Measurements from ENCODE around the gene MKKS. TPM values are rescaled to one million over a fixed set of nuclear protein-coding genes. Genes with fewer than 3 reads are reported as not detected.

Gene MKKS
- total RNA-seq, 1 experiment from 2014 or later = 10.6 TPM

DNA sequence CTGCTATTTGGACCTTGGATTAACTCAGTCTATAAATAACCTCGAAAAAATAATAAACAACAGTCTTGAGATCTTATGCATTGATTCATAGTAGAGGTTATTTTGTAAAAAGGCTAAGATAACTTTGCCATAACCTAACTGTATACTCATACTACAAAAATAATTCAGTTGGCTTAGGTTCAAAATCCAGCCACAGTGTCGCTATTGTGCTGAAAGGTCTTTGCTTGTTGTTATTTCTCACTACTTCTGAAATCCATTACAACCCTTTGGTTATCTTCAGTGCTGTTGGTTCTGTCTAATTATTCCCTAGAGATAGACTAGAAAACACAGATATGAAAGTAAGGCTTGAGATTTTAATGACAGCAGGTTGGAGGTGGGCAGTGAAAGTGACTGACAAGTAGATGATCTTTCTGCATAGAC is 74.4 kb downstream of the MKKS start:
- Histone ChIP-seq H2BK5ac (ENCODE audit: insufficient read length, low read length) (no peak overlapping the region), H2BK120ac (ENCODE audit: low read depth, low read length, poor library complexity, severe bottlenecking) (no peak overlapping the region), H3K14ac (ENCODE audit: insufficient read depth, low read length) (no peak overlapping the region), H3K56ac (ENCODE audit: insufficient read length, low read depth, low read length) (no peak overlapping the region), H3K4me2 (ENCODE audit: insufficient read depth, insufficient read length, low read length) (no peak overlapping the region), H4K5ac (ENCODE audit: insufficient read length, low read depth, low read length) (no peak overlapping the region), H4K8ac (replicated peaks; ENCODE audit: insufficient read length, low read depth, low read length) (no peak overlapping the region), H3K9ac (ENCODE audit: extremely low read depth, insufficient read length, low read length) (no peak overlapping the region), H3T11ph (ENCODE audit: low read length) (no peak overlapping the region), H3K23ac (ENCODE audit: insufficient read length, low read depth, low read length) (no peak overlapping the region), H3K9me3 (ENCODE audit: control insufficient read depth, low read depth, low read length) (no peaks in the 10 kb centered on the region), H4K91ac (ENCODE audit: insufficient read length, low read depth, low read length) (no peak overlapping the region), H2BK12ac (ENCODE audit: insufficient read length, low read depth, low read length) (no peak overlapping the region), H3K79me1 (ENCODE audit: insufficient read depth, low read depth, low read length, poor library complexity, severe bottlenecking) (no peaks in the 10 kb centered on the region), H3K23me2 (ENCODE audit: insufficient read length, low read depth, low read length, poor library complexity, severe bottlenecking) (no peaks in the 10 kb centered on the region), H3K4me1 (ENCODE audit: insufficient read depth, low read length) (no peaks in the 10 kb centered on the region), H2BK20ac (ENCODE audit: low read depth, low read length, poor library complexity, severe bottlenecking) (no peak overlapping the region), H3K27me3 (ENCODE audit: insufficient read depth, low read length) (no peaks in the 10 kb centered on the region), H3K27ac (ENCODE audit: insufficient read length, low read depth, low read length) (no peak overlapping the region), H4K20me1 (ENCODE audit: control insufficient read depth, insufficient read depth, insufficient read length) (no peaks in the 10 kb centered on the region), H2BK15ac (ENCODE audit: low read depth, low read length) (no peak overlapping the region), H3K4ac (ENCODE audit: low read depth, low read length) (no peak overlapping the region), H2AFZ (ENCODE audit: low read length) (no peak overlapping the region), H2AK5ac (ENCODE audit: insufficient read length, low read length) (no peak overlapping the region), H3K79me2 (ENCODE audit: insufficient read depth, low read length) (no peaks in the 10 kb centered on the region), H3K18ac (ENCODE audit: insufficient read length, low read depth, low read length) (no peak overlapping the region)
- Mint-ChIP-seq H3K36me3 (ENCODE audit: insufficient read depth in 1 of 3, low read depth in 3 of 3) (no peaks in the 10 kb centered on the region; a peak in 1 of 7 replicates), H3K4me3 (no peak overlapping the region), H3K27ac (no peak overlapping the region), H3K9me3 (no peaks in the 10 kb centered on the region), H3K4me1 (peaks cover 0 to 2% of the 10 kb centered on the region in 2 experiments; a peak in 1 of 4 replicates), H3K27me3 (ENCODE audit: low read depth) (no peaks in the 10 kb centered on the region)
- WGBS (ENCODE audit: extremely low coverage, insufficient read length, low lambda C conversion rate) = no CpG with 5 or more reads among the region's 2 CpGs
- TF ChIP-seq, protein P1, sequence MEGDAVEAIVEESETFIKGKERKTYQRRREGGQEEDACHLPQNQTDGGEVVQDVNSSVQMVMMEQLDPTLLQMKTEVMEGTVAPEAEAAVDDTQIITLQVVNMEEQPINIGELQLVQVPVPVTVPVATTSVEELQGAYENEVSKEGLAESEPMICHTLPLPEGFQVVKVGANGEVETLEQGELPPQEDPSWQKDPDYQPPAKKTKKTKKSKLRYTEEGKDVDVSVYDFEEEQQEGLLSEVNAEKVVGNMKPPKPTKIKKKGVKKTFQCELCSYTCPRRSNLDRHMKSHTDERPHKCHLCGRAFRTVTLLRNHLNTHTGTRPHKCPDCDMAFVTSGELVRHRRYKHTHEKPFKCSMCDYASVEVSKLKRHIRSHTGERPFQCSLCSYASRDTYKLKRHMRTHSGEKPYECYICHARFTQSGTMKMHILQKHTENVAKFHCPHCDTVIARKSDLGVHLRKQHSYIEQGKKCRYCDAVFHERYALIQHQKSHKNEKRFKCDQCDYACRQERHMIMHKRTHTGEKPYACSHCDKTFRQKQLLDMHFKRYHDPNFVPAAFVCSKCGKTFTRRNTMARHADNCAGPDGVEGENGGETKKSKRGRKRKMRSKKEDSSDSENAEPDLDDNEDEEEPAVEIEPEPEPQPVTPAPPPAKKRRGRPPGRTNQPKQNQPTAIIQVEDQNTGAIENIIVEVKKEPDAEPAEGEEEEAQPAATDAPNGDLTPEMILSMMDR (conservative IDR thresholded peaks at IDR 0.05) = no peak
- DNase-seq = no peak
